SU-DHL-6 (cell line): ENCODE results near the gene DPYSL4.

ENCODE experiments used
- H2AFZ ChIP-seq: fragments of 200-600 bp; sonication (generic); 2 replicates; pipeline ENCODE4 v1.6.1; 2014; ENCODE audit warnings: low read depth, mild to moderate bottlenecking, moderate library complexity, mixed read lengths, antibody characterized with exemption, low read length; ENCODE audit not compliant: severe bottlenecking
- H3F3A ChIP-seq: fragments of 200-600 bp; shearing (Covaris generic); 2 replicates; pipeline ENCODE4 v1.6.0; 2016; ENCODE audit warnings: antibody characterized with exemption, mild to moderate bottlenecking; ENCODE audit not compliant: insufficient read depth
- H3K27ac ChIP-seq: fragments of 200-600 bp; sonication (generic); 2 replicates; pipeline ENCODE4 v1.5.1; 2016; ENCODE audit warnings: low read depth, mild to moderate bottlenecking, low read length, moderate library complexity, mixed read lengths
- H3K27me3 ChIP-seq: fragments of 200-600 bp; sonication (generic), shearing (Covaris generic); 2 replicates; pipeline ENCODE4 v1.6.0; 2014; ENCODE audit warnings: mild to moderate bottlenecking, low read length
- H3K36me3 ChIP-seq: fragments of 200-600 bp; sonication (generic); 2 replicates; pipeline ENCODE4 v1.6.1; 2014; ENCODE audit warnings: mild to moderate bottlenecking, low read length, mixed read lengths
- H3K4me2 ChIP-seq: fragments of 300-600, 200-600 bp; shearing (Covaris generic), sonication (generic); 2 replicates; pipeline ENCODE4 v1.6.0; 2014; ENCODE audit warnings: low read length, low read depth, mild to moderate bottlenecking; ENCODE audit not compliant: poor library complexity, severe bottlenecking
- H3K4me3 ChIP-seq: fragments of 200-600 bp; sonication (generic); 2 replicates; pipeline ENCODE4 v1.5.1; 2014; ENCODE audit warnings: antibody characterized with exemption, low read length, mild to moderate bottlenecking, mixed read lengths; ENCODE audit not compliant: insufficient read depth, poor library complexity, severe bottlenecking
- H3K79me2 ChIP-seq: fragments of 200-600 bp; sonication (generic); 2 replicates; pipeline ENCODE4 v1.6.1; 2014; ENCODE audit warnings: mild to moderate bottlenecking, low read length, moderate library complexity; ENCODE audit not compliant: insufficient read depth
- H3K9ac ChIP-seq: fragments of 200-600 bp; sonication (generic); 2 replicates; pipeline ENCODE4 v1.7.0; 2014; ENCODE audit warnings: mild to moderate bottlenecking, low read length
- H3K9me2 ChIP-seq: fragments of 200-600 bp; sonication (generic); replicated peaks from 2 replicates; pipeline ENCODE4 v1.6.1; 2014; ENCODE audit warnings: low read length; ENCODE audit not compliant: insufficient read depth
- H3K9me3 ChIP-seq: fragments of 200-600 bp; sonication (generic); 2 replicates; pipeline ENCODE4 v1.6.1; 2014; ENCODE audit warnings: low read length, mixed read lengths; ENCODE audit not compliant: insufficient read depth
- H4K20me1 ChIP-seq: fragments of 200-600 bp; sonication (generic); 2 replicates; pipeline ENCODE4 v1.6.1; 2014; ENCODE audit warnings: low read depth, mild to moderate bottlenecking, antibody characterized with exemption, low read length, moderate library complexity, mixed read lengths
- EZH2phosphoT487 ChIP-seq: fragments of 200-600 bp; sonication (generic), shearing (Covaris generic); conservative IDR thresholded peaks from 2 replicates; pipeline ENCODE4 v1.6.1; 2018; ENCODE audit warnings: mild to moderate bottlenecking, antibody characterized with exemption, low read length, moderate library complexity, mixed read lengths
- TF ChIP-seq, protein P1 (sequence below): fragments of 200-600 bp; sonication (generic); IDR thresholded peaks from one replicate; pipeline ENCODE4 v1.5.1; 2017; ENCODE audit warnings: antibody characterized with exemption, mild to moderate bottlenecking, low read length, moderate library complexity; ENCODE audit not compliant: insufficient read depth, poor library complexity, severe bottlenecking

DPYSL4 gene

GRCh38 chr10:132145521-132146185, 41.1 kb upstream of the DPYSL4 start:
- no peaks in the 10 kb centered on the region for H3K27me3 ChIP-seq
- H3K4me2 ChIP-seq, result no peak overlapping the region
- H3K79me2 ChIP-seq, result no peaks in the 10 kb centered on the region
- no peaks in the 10 kb centered on the region for H3F3A ChIP-seq
- no peak overlapping the region for H3K9ac ChIP-seq
- no peaks in the 10 kb centered on the region for H4K20me1 ChIP-seq
- no peak overlapping the region for H2AFZ ChIP-seq
- no peak overlapping the region for H3K27ac ChIP-seq
- H3K9me3 ChIP-seq, result no peaks in the 10 kb centered on the region
- H3K9me2 ChIP-seq, result no peaks in the 10 kb centered on the region
- no peak overlapping the region for H3K4me3 ChIP-seq
- H3K36me3 ChIP-seq, result no peaks in the 10 kb centered on the region
- no peak for TF ChIP-seq EZH2phosphoT487
- TF ChIP-seq, protein P1, sequence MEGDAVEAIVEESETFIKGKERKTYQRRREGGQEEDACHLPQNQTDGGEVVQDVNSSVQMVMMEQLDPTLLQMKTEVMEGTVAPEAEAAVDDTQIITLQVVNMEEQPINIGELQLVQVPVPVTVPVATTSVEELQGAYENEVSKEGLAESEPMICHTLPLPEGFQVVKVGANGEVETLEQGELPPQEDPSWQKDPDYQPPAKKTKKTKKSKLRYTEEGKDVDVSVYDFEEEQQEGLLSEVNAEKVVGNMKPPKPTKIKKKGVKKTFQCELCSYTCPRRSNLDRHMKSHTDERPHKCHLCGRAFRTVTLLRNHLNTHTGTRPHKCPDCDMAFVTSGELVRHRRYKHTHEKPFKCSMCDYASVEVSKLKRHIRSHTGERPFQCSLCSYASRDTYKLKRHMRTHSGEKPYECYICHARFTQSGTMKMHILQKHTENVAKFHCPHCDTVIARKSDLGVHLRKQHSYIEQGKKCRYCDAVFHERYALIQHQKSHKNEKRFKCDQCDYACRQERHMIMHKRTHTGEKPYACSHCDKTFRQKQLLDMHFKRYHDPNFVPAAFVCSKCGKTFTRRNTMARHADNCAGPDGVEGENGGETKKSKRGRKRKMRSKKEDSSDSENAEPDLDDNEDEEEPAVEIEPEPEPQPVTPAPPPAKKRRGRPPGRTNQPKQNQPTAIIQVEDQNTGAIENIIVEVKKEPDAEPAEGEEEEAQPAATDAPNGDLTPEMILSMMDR, result no peak

- no peak overlapping the region for H3K4me3 ChIP-seq
- H3K27ac ChIP-seq, result no peak overlapping the region
Observed at GRCh38 chr10:132146271-132146671, 40.5 kb upstream of the DPYSL4 start.

GRCh38 chr10:132146941-132147915, 39.5 kb upstream of the DPYSL4 start:
- no peaks in the 10 kb centered on the region for H4K20me1 ChIP-seq
- TF ChIP-seq, protein P1, result no peak
- TF ChIP-seq EZH2phosphoT487, result no peak
- no peaks in the 10 kb centered on the region for H3K79me2 ChIP-seq
- H2AFZ ChIP-seq, result no peak overlapping the region
- H3K9me2 ChIP-seq, result no peaks in the 10 kb centered on the region
- H3K4me2 ChIP-seq, result no peak overlapping the region
- H3K9ac ChIP-seq, result no peak overlapping the region
- H3K27me3 ChIP-seq, result no peaks in the 10 kb centered on the region
- H3F3A ChIP-seq, result no peaks in the 10 kb centered on the region
- H3K27ac ChIP-seq, result no peak overlapping the region
- H3K9me3 ChIP-seq, result no peaks in the 10 kb centered on the region
- no peak overlapping the region for H3K4me3 ChIP-seq
- H3K36me3 ChIP-seq, result no peaks in the 10 kb centered on the region

More at GRCh38 chr10:132146271-132146671, 40.5 kb upstream of the DPYSL4 start:
- TF ChIP-seq, protein P1, result no peak
- no peak for TF ChIP-seq EZH2phosphoT487
- Histone ChIP-seq H4K20me1 (no peaks in the 10 kb centered on the region), H3K79me2 (no peaks in the 10 kb centered on the region), H3K36me3 (no peaks in the 10 kb centered on the region), H3K9me2 (no peaks in the 10 kb centered on the region), H3K4me2 (no peak overlapping the region), H3K9me3 (no peaks in the 10 kb centered on the region), H3F3A (no peaks in the 10 kb centered on the region), H3K27me3 (no peaks in the 10 kb centered on the region), H2AFZ (no peak overlapping the region), H3K9ac (no peak overlapping the region)
